SK-N-SH (cell line): ENCODE results near the gene PAWR. TPM values are rescaled to one million over a fixed set of nuclear protein-coding genes. Genes with fewer than 3 reads are reported as not detected.

Experiments used
- CTCF ChIA-PET: fragments of 300-600, 350-600 bp; formaldehyde crosslinking; extraction: SDS; loops from one replicate; lab custom pipeline; 2021; lab: Yijun Ruan, JAX
- POLR2A ChIA-PET: fragments of 350-600 bp; sonication (Branson Sonifier 250); formaldehyde crosslinking; extraction: SDS; loops from one replicate; lab custom pipeline; 2020; ENCODE audit warnings: antibody characterized with exemption, inconsistent platforms; lab: Yijun Ruan, JAX
- DNase-seq: peaks from one replicate; pipeline ENCODE4 v3.0.0; 2012
- H2AFZ ChIP-seq: fragments of 200-600 bp; sonication (generic); 2 replicates; pipeline ENCODE4 v1.8.1; 2016; ENCODE audit warnings: antibody characterized with exemption, mild to moderate bottlenecking, low read depth
- H3F3A ChIP-seq: fragments of 200-600 bp; sonication (generic); replicated peaks from 2 replicates; pipeline ENCODE3; 2016; ENCODE audit warnings: antibody characterized with exemption, mild to moderate bottlenecking; ENCODE audit not compliant: insufficient read depth
- H3K27ac ChIP-seq, 2 experiments: fragments of 200-500 bp in 1 of 2; fragments of 200-600 bp in 1 of 2; sonication (Bioruptor generic) in 1 of 2; sonication (generic), shearing (Covaris generic) in 1 of 2; 2 replicates each; pipeline versions ENCODE4 v1.5.1 to v1.6.1; 2014 to 2016; ENCODE audit warnings: low read depth in 2 of 2, inconsistent platforms in 1 of 2, low read length in 1 of 2, mild to moderate bottlenecking in 1 of 2, mixed read lengths in 1 of 2
- H3K27me3 ChIP-seq: fragments of 200-600 bp; sonication (generic), shearing (Covaris generic); 2 replicates; pipeline ENCODE4 v1.6.1; 2016; ENCODE audit warnings: mixed run types; ENCODE audit not compliant: insufficient read depth
- H3K36me3 ChIP-seq, 2 experiments: fragments of 200-500 bp in 1 of 2; fragments of 200-600 bp in 1 of 2; sonication (Bioruptor generic) in 1 of 2; sonication (generic) in 1 of 2; replicated peaks in 1 of 2; 2 replicates each; pipeline versions ENCODE3 to v1.5.1; 2014 to 2016; ENCODE audit warnings: low read length in 1 of 2, mild to moderate bottlenecking in 1 of 2; ENCODE audit not compliant: insufficient read depth in 2 of 2, control insufficient read depth in 1 of 2
- H3K4me1 ChIP-seq, 2 experiments: fragments of 200-500 bp in 1 of 2; fragments of 200-600 bp in 1 of 2; sonication (Bioruptor generic) in 1 of 2; sonication (generic), shearing (Covaris generic) in 1 of 2; 2 replicates each; pipeline versions ENCODE4 v1.5.1 to v1.6.1; 2014 to 2016; ENCODE audit warnings: low read depth in 1 of 2, low read length in 1 of 2, mixed run types in 1 of 2; ENCODE audit not compliant: insufficient read depth in 2 of 2, control insufficient read depth in 1 of 2
- H3K4me2 ChIP-seq: fragments of 200-600 bp; sonication (generic), shearing (Covaris generic); 2 replicates; pipeline ENCODE4 v1.6.1; 2017; ENCODE audit warnings: mixed run types
- H3K4me3 ChIP-seq, 2 experiments: fragments of 200-500 bp in 1 of 2; fragments of 200-600 bp in 1 of 2; sonication (Bioruptor generic) in 1 of 2; sonication (generic), shearing (Covaris generic) in 1 of 2; 2 replicates each; pipeline versions ENCODE4 v1.5.1 to v1.8.1; 2014 to 2016; ENCODE audit warnings: low read depth in 2 of 2, inconsistent platforms in 1 of 2, low read length in 1 of 2, mild to moderate bottlenecking in 1 of 2, mixed read lengths in 1 of 2, moderate library complexity in 1 of 2
- H3K79me2 ChIP-seq: fragments of 200-600 bp; sonication (generic); 2 replicates; pipeline ENCODE4 v1.8.1; 2017; ENCODE audit warnings: mild to moderate bottlenecking; ENCODE audit not compliant: insufficient read depth
- H3K9ac ChIP-seq: fragments of 200-600 bp; sonication (generic); 2 replicates; pipeline ENCODE4 v1.6.1; 2017; ENCODE audit warnings: mixed run types
- H3K9me2 ChIP-seq: fragments of 200-600 bp; sonication (generic); 2 replicates; pipeline ENCODE4 v1.6.1; 2017; ENCODE audit warnings: mixed run types
- H3K9me3 ChIP-seq: fragments of 200-600 bp; sonication (generic); 2 replicates; pipeline ENCODE4 v1.6.1; 2017; ENCODE audit warnings: mixed run types, mild to moderate bottlenecking, moderate library complexity
- H4K20me1 ChIP-seq: fragments of 200-600 bp; sonication (generic); 2 replicates; pipeline ENCODE4 v1.6.1; 2017; ENCODE audit warnings: mild to moderate bottlenecking, mixed run types; ENCODE audit not compliant: insufficient read depth
- CHD2 ChIP-seq: fragments of 150-350 bp; IDR thresholded peaks from 2 replicates; pipeline ENCODE4 v1.6.1; 2018; ENCODE audit warnings: low read length; ENCODE audit not compliant: partially characterized antibody
- CTCF ChIP-seq: fragments of 200-600 bp; sonication (generic); IDR thresholded peaks from 2 replicates; pipeline ENCODE4 v1.6.1; 2017; ENCODE audit warnings: antibody characterized with exemption, mild to moderate bottlenecking, moderate library complexity
- ELF1 ChIP-seq: IDR thresholded peaks from 2 replicates; pipeline ENCODE4 v1.4.0; 2012
- EZH2phosphoT487 ChIP-seq: fragments of 200-600 bp; sonication (generic); IDR thresholded peaks from 2 replicates; pipeline ENCODE4 v1.6.1; 2017; ENCODE audit warnings: low read depth, mixed run types, mild to moderate bottlenecking, antibody characterized with exemption, moderate library complexity, borderline replicate concordance
- FOSL2 ChIP-seq: IDR thresholded peaks from 2 replicates; pipeline ENCODE4 v1.4.0; 2012; ENCODE audit warnings: low read depth, mild to moderate bottlenecking, moderate library complexity, borderline replicate concordance
- FOXM1 ChIP-seq: IDR thresholded peaks from 2 replicates; pipeline ENCODE4 v1.4.0; 2012; ENCODE audit warnings: low read depth, mild to moderate bottlenecking
- GABPA ChIP-seq: IDR thresholded peaks from 2 replicates; pipeline ENCODE4 v1.4.0; 2012; ENCODE audit warnings: low read depth, mild to moderate bottlenecking
- IRF3 ChIP-seq: fragments of 150-350 bp; IDR thresholded peaks from 2 replicates; pipeline ENCODE4 v1.6.1; 2016; ENCODE audit warnings: mild to moderate bottlenecking, low read depth, low read length
- JUND ChIP-seq: IDR thresholded peaks from 2 replicates; pipeline ENCODE4 v1.4.0; 2012
- MAX ChIP-seq: IDR thresholded peaks from 2 replicates; pipeline ENCODE4 v1.4.0; 2012; ENCODE audit warnings: low read depth
- MEF2A ChIP-seq: IDR thresholded peaks from 2 replicates; pipeline ENCODE4 v1.4.0; 2012; ENCODE audit warnings: low read depth, borderline replicate concordance
- NFIC ChIP-seq: IDR thresholded peaks from 2 replicates; pipeline ENCODE4 v1.4.0; 2012; ENCODE audit warnings: borderline replicate concordance
- NRF1 ChIP-seq: IDR thresholded peaks from 2 replicates; pipeline ENCODE4 v1.6.1; 2012; ENCODE audit warnings: low read depth, mild to moderate bottlenecking, low read length
- RXRA ChIP-seq: IDR thresholded peaks from 2 replicates; pipeline ENCODE4 v1.4.0; 2012; ENCODE audit warnings: low read depth, mild to moderate bottlenecking, borderline replicate concordance
- TAF1 ChIP-seq: IDR thresholded peaks from 2 replicates; pipeline ENCODE4 v1.6.1; 2012; ENCODE audit warnings: low read depth, mild to moderate bottlenecking, low read length, moderate library complexity, borderline replicate concordance
- TCF12 ChIP-seq: IDR thresholded peaks from 2 replicates; pipeline ENCODE4 v1.4.0; 2012
- TEAD4 ChIP-seq: IDR thresholded peaks from 2 replicates; pipeline ENCODE4 v1.4.0; 2012; ENCODE audit warnings: mild to moderate bottlenecking, borderline replicate concordance; ENCODE audit not compliant: insufficient read depth
- USF1 ChIP-seq: IDR thresholded peaks from 2 replicates; pipeline ENCODE4 v1.4.0; 2012; ENCODE audit warnings: low read depth, borderline replicate concordance
- USF2 ChIP-seq: fragments of 150-350 bp; IDR thresholded peaks from 2 replicates; pipeline ENCODE4 v1.6.1; 2017; ENCODE audit warnings: antibody characterized with exemption, low read length, low read depth, borderline replicate concordance
- ZBTB33 ChIP-seq: IDR thresholded peaks from 2 replicates; pipeline ENCODE4 v1.4.0; 2012; ENCODE audit warnings: low read depth, borderline replicate concordance
- WGBS: methylation state at CpG from one replicate; pipeline ENCODE4 v1.1.6; 2017; ENCODE audit warnings: low lambda C conversion rate; 5-methylcytosine and 5-hydroxymethylcytosine counted together
- polyA plus RNA-seq, 3 experiments: library from polyadenylated mRNA; depleted of rRNA; stranded (reverse); fragments of >200 nt; gene quantifications; 2 replicates each; pipeline ENCODE4 v1.2.3, GENCODE V29; 2012

PAWR gene
- polyA plus RNA-seq, 1 of the 3 experiments (the other 2 are of a cell fraction), result 1.8 TPM

- Histone ChIP-seq H2AFZ (no peak overlapping the region), H3K4me3 (no peak overlapping the region), H3K9me2 (no peaks in the 10 kb centered on the region), H3K4me2 (no peak overlapping the region), H3K27me3 (no peaks in the 10 kb centered on the region; the same call in 1 of the 2 replicates), H4K20me1 (no peaks in the 10 kb centered on the region), H3K79me2 (no peaks in the 10 kb centered on the region), H3K27ac (no peak overlapping the region), H3K9me3 (no peaks in the 10 kb centered on the region), H3K9ac (no peak overlapping the region), H3K36me3 (no peaks in the 10 kb centered on the region), H3K4me1 (no peaks in the 10 kb centered on the region), H3F3A (no peaks in the 10 kb centered on the region)
- 25% methylated on average over 3 of the region's 3 CpGs for WGBS
- no peak for DNase-seq
- TF ChIP-seq CHD2 (no peak), FOXM1 (no peak), USF2 (no peak), JUND (no peak), TAF1 (no peak), RXRA (no peak), ZBTB33 (no peak)
- CTCF ChIA-PET, result no interaction called here
- POLR2A ChIA-PET, result no interaction called here
These were observed 17.1 kb upstream of the PAWR start for GRCh38 chr12:79707830-79708229.

- Histone ChIP-seq H3K79me2 (no peaks in the 10 kb centered on the region), H4K20me1 (no peaks in the 10 kb centered on the region), H3K9me3 (no peaks in the 10 kb centered on the region), H2AFZ (no peak overlapping the region), H3K9me2 (no peaks in the 10 kb centered on the region), H3F3A (no peaks in the 10 kb centered on the region), H3K27ac (no peak overlapping the region), H3K27me3 (no peaks in the 10 kb centered on the region; the same call in 1 of the 2 replicates), H3K36me3 (no peaks in the 10 kb centered on the region), H3K9ac (no peak overlapping the region), H3K4me1 (no peaks in the 10 kb centered on the region), H3K4me2 (no peak overlapping the region), H3K4me3 (no peak overlapping the region)
- TF ChIP-seq IRF3 (no peak), GABPA (no peak), MEF2A (no peak), TAF1 (no peak), FOXM1 (no peak), ELF1 (no peak), TCF12 (no peak), JUND (no peak), TEAD4 (no peak), CTCF (no peak), USF1 (no peak), EZH2phosphoT487 (no peak), MAX (no peak), NRF1 (no peak), USF2 (no peak), NFIC (no peak), FOSL2 (no peak), RXRA (no peak)
- WGBS, result 3% methylated on average over 3 of the region's 3 CpGs
- DNase-seq, result no peak
- POLR2A ChIA-PET, result no interaction called here
- CTCF ChIA-PET, result interaction anchor here (1.3 kb wide), 1 partner anchor 10 kb away, joined by 3 read pairs; no protein-coding TSS in a partner anchor
These were observed 15.9 kb upstream of the PAWR start for GRCh38 chr12:79706676-79707075.
